HG03558 (cell line): Measurements from ENCODE around the gene PVALB.

ENCODE experiments used
- ATAC-seq: cut with Tn5 transposase; IDR thresholded peaks from one replicate; pipeline ENCODE4 v1.9.1; 2021; ENCODE audit warnings: moderate number of reproducible peaks; ENCODE audit not compliant: unreplicated experiment; ENCODE audit errors: extremely low read depth

PVALB gene

DNA sequence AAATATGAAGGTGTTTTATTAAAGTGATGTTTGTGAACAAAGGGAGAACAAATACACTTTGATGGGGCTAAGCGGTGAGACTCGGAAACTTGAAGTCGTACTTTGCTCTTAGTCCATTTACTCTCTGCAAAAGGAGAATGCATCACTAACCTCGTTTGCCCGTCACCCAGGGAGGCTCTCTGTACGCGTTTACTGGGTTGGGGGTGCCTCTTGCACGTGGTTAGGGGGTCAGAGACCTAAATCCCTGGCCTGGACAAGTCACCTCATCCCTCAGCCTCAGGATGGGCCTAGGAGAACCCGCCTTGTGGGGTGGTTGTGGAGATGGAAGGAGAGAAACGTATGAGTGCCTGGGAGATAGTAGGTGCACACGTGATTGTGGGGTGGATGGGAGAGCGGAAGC is 40.1 kb downstream of the PVALB start:
- ATAC-seq: no peak

DNA sequence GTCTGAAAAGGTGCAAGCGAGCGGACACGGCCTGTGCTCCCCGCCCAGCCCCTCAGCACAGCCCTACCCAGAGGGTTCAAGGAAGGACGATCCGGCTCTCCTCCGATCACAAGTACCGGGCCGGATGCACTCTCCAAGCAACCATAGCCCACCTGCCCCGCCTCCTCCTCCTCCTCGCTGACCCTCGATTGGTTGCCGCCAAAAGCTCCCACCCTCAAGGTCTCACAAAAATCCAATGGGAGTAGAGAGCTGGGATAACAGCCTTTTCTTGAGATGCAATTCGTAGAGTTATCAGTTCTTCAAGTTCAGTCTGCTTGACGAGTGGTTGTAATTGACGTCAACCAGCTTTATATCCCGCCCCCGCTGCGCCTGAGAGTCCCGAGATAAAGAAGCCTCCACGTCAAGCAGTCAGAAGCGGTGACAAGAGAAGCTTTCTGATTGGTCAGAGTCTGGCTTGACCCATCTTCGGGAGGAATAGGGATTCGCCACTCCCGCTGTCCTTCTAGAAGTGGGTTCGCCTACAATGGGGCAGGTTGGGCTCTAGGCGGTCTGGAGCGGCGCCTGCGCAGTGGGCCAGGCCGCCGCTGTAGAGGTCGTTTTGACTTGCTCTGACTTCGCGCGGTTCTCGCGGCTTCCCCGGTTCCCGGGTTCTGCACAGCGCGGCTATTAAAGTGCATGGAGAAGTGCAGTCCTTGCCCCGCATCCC is 40.7 kb downstream of the PVALB start, which contains the start of gene IFT27:
Gene IFT27, minus strand, starts transcription at position 156 of the 706 bp plus-strand sequence. CDS start 412 bp downstream, outside the sequence.
- peak; percentile 77 for ATAC-seq

DNA sequence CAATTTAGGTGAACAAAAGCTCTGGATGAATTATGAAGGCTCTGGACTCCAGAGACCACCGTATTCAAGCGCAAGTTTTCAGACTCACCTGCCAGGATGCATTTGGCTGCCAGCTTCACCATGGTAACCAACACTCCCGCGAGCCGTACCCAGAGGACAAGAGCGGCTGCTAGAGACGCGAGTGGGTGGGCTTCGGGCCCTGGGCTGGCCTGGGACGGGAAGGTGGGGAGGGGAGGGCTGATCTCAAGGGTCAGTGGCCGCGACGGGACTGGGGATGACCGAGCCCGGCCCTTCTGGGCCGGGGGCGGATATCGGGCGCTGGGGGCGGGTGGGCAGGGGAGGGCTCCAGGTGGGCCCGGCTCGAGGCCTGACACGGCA is 41.3 kb downstream of the PVALB start:
- no peak for ATAC-seq

DNA sequence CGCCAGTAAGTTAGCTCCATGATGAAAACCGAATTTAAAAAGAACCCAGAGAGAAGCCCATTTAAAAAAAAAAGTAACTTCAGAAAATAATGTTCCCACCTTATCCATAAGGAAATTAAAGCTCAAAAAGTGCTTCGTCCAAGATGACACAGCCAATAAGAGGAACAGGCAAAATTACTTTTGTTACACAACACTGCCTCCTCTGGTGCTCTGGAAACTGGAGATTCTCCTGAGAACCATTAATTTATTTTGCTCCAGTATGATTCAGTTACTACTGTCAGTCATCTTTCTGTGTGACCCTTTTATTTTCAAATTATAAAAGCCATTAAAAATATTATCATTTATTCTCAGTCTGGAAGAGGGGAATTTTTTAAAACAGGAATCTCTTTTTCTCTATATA is 42.9 kb downstream of the PVALB start:
- no peak for ATAC-seq

DNA sequence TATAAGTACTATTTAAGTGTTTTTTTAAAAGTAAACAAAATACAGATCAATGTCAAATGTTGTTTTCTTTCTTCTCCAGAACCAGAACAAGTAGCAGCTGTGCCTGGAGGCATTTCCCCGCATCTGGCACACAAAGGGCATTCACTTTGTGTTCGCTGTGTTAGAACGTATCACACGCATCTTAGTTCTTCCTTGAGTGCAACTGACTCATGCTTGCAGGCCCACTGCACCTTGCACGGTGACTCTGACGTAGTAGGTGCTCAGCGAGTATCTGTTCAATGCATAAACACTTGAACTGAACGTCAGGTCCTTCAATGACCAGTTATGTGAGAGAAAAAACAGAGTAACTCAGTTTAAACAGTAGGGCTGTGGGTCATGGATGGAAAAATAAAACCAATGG is 44.4 kb downstream of the PVALB start:
- no peak for ATAC-seq

DNA sequence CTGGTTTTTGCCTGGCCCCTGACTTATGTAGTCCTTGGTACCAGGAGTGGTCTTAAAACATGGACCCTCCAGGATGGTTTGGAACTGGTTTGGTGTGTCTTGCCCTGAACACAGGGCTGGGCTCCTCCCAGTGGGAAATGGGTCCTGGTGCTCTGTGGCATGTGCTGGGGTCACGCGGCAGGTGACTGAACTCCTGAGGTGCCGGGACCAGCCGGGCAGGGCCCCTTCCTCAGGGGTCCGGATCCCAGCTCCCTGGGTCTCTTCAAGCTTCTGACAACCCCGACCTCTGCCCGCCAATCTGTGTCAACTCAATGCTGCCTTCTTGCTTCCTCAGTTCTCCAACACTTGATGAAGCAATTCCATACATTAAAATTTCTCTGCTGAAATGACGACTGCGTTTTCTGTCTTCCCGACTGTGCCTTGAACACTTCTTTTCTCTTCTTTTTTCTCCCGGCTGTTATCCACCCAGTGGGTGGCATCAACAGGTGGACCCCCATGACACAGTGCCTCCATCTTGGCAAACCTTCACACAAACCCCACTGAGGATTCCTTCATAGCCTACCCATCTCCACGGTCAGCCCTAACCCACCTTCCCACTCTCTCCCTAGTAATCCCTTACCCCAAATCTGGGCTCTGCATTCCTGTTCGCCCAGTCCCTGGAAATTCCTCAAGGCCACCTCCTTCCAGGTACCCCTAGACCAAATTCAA is 45.3 kb downstream of the PVALB start:
- ATAC-seq: no peak

DNA sequence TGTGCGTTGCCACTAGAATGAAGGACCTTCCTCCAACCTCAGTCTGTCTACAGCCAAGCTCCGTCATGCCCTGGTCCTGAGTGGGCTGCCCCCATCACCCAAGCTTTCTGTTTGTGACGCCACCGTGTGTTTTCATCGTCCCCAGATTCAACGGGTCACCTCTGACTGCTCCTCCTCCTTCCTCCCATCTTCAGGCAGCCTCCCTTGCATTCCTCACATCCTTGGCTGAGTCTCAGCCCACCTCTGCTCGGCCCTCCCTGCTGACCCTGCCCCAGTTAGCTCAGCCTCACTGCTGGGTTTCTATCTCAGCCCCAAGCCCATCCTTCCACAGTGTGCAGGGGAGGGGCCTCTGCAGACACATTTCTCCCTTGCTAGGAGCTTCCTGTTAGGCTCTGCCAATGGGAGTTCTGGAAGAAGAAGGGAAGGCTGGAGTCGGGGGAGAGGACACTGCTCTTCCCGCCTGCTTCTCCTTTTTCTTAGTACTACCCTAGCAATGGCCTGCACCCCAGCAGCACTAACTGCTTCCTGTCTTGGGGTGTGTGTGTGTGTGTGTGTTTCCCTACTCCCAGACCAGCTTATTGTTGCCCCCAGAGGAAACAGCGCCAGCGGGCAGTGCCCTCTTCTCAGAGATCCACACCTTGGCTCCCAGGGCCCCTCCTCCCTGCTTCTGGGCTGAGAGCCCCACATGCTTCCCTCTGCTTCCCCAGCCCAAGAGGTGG is 46.2 kb downstream of the PVALB start:
- no peak for ATAC-seq

DNA sequence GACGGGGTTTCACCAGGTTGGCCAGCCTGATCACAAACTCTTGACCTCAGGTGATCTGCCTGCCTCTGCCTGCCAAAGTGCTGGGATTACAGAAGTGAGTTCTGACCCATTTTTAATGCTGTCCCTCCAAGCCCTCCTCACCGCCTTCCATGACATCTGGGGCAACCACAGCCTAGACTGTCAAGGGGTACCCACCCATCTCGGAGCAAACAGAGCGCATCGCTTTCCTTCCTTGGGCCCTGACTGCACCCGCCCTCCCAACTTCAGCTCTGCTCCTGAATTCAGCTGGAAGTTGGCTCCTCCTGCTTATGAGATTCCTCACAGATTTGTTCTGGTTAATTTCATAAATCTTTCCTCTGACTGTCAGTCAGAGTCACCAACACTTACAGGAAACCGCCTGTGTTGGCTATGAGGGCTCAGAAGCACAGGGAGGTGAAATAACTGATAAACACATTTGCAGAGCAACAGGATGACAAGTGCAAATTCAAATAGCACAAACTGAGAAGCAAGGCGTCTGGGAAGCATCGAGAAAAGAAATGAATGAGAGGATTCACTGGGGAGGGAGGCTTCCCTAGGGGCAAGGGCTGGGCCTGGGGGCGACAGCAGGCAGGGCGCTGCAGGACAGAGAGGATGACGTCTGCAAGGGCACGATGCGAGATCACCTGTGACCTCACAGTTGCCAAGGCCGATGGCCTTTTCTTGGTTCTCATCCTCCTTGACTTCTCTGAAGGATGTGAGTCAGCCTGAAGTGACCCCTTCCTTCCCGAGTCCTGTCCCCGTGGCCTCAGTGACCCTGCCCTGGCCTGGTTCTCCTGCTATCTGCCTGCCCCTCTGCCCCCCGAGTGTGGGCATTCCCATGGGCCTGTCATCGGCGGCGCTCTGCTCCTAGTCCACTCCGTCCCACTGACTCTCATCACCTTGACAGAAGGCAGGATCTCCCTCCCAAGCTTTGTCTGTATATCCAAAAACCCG is 47.0 kb downstream of the PVALB start:
- no peak for ATAC-seq

DNA sequence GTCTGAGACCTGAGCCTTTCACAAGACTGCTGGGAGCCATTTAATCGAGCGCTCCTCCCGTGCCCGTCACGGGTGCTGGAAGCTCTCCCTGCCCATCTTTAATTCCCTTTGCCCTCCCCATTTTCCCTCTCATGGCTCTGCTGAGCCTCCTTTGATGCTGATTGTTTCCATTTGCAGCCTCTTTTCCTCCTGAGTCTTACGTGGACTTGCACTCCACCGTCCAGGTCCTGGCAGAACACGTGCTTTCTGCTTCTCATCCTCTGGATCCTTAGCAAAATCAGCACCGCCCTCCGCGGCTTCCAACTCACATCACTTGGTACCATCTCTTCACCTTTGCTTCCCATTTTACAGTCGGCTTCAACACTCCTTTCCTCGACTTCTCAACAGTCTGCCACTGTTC is 48.2 kb downstream of the PVALB start:
- no peak for ATAC-seq

DNA sequence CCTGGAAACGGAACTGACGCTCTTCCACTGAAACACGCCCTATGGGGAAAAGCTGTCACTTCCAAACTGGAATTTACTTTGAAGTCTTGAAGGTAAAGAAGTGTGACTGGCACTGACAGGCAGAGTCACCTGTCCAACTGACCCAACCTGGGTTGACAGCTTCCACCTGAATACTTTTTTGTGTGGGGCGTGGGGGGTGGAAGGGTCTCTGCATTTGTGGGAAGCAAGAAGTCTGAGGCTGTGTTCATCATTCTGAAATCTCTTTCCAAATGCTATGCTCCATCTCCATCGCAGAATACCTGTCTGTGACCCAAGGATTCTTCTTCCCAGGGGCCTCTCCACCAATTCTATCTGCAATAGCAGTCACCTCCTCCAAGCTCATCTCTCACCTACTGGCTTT is 48.7 kb downstream of the PVALB start:
- no peak for ATAC-seq

DNA sequence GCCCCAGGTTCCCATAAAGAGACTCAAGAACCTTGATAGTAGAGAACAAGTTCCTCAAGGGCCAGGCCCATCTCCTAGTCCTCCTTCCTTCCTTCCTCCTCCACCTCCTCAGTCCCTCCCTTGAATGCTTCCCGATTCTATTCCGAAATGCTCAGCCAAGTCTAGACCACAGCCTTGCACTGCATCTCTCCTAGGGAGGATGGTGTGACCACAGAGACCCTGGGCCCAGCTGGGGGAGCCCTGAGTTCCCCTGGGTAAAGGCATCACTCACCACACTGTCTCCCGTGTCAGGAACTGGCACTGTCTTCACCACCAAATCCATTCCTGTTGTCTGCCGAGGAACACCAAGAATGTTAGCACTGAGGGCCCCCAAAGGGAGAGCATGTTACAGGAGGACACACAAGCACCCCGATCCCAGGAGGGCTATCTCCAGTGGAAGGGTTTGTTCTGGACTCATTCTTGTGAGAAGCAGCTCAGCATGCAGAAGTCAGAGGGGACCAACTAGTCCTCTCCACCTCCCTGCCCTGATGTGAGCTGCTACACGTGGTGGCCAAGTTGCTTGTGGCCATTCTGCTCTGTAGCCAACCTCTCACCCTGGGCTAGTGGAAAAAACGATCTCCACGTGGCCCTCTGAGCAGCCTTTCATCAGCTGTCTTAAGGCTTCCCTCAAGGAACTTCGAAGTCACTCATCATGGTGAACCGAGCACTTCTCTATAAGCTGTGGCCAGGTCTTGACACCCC is 49.6 kb downstream of the PVALB start:
- ATAC-seq: no peak

DNA sequence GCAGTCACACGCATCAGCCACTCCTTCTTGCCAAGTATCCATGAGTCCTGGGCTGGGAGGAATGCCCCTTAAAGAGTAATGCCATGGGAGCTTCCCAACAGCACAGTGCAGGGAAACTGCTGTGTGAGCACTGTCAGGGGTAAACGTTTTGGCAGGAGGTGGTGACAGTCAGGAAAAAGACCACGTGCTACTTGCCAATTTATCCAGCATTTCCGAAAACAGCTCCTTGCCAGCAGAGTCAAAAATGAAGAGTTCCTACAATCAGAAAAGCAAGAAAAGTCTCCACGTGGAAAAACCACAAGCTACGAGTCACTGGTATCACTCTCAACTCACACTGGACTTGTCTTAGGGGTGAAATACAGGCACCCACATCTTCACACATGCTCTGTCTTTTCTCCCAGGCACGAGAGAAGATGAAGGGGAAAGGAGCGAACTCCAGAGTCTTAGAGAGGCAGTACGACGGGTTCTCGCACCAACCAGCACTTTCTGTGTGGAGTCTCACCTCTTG is 50.8 kb downstream of the PVALB start:
- ATAC-seq: no peak

DNA sequence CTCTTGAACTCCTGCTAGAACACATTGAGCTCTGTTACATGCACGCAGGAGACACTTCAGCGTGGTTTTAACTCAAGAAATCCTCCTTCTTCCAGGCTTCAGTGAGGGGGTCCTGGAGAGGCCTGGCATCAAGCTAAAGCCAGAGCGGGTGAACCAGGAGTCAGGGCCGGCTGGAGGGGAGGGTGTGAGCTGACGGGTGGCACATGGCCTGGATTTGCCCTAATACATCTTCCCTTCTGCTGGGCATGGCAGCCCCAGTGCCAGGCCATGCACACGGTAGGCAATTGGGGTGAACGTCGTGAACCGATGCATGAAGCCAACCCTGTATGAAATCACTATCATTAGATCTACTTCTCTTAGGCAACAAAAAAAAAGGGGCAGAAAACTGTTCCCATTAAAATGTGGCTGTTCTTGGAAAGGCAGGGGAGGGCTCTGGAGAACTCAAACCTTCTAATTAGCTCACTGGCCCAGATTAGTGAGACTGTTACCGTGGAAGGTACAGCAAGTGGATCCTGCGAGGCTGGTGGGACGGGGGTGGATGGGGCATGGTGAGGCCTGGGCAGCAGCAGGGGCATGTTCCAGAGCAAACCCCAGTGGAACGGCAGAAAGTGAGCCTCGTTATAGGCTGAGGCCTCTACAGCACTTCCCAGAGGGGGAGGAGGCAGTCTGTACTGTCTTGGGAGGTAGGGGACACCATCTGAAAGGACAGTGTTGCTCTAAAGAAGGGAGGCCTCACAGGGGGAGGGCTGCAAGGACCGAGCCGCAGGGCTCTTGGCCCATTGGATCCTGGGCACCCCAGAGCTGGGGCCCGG is 51.5 kb downstream of the PVALB start:
- no peak for ATAC-seq

DNA sequence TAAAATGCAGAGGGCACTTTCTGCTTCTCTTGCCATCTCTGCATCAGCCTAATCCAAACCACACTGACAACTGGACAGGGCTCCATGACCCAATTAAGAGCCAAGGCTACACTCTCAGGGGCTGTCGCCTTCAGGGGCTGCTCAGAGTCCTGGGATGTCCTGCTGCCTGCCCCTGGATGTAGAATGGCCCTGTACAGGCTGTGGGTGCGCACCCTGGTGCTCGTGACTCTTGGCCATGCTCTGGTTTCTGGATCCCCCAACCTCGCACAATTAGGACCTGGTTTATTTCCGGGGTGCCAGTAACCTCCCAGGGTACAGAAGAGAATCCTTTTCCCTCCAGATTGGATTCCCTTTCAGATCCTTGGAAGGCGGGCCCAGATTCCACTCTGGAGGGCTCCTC is 52.2 kb downstream of the PVALB start:
- no peak for ATAC-seq

DNA sequence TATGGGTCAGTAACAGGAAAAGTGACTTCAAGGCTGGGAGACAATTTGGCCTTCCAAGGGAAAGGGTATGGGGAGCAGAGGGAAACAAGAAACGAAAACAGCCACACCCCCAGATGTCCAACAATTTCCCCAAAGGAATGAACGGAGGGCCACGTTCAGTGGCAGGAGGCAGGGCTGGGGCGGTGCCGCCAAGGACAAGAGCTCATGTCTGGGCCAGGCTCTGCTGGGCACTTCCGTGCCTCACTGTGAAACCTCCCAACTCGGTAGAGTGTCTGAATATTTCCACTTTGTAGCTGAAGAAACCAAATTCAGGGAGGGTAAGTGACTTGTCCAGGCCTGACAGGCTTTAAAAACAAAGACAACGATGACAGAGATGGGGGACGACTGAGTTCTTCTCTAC is 52.8 kb downstream of the PVALB start:
- no peak for ATAC-seq

DNA sequence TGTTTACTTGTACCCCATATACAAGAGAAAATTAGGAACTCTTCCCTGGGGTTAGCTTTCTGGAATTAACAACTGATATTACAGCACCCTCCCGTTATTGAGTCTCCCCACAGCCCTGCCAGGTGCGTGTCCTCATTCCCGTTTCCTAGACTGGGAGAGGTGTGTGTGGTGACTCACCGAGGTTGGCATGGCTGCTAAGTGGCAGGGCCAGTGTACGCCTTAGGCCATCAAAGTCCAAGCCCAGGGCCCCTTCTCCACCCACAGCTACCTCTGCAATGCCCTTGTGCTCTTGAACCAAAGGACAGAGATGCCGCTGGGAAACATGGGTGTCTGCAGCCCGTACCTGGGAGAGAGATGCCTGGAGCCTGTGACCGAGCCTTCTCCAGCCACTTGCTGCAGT is 53.3 kb downstream of the PVALB start:
- ATAC-seq: no peak

DNA sequence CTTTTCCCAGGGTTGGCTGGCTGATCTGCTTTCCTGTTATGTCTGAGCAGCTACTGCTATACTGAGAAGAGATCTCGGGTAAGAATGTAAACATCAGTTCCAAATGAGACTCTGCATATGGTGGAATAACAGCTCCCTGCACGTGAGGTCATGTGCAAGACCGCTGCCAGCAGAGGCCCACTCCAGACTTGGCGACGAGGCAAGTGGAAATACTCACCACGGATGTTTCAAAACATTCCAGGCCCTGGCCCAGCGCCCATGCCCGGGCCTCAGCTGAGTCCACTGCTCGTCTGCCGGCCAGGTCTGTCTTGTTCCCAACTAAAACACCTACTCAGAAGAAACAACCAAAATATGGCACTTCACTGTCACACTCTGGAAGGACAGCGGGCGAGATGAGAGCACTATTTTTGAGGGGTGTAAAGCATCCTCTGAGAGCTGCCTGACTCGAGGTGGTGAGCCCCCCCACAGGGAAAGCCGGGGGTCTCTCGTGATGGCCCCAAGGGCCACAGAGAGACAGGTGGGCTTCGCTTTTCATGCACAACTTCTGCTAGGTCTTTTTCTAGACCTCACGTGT is 54.1 kb downstream of the PVALB start:
- no peak for ATAC-seq

DNA sequence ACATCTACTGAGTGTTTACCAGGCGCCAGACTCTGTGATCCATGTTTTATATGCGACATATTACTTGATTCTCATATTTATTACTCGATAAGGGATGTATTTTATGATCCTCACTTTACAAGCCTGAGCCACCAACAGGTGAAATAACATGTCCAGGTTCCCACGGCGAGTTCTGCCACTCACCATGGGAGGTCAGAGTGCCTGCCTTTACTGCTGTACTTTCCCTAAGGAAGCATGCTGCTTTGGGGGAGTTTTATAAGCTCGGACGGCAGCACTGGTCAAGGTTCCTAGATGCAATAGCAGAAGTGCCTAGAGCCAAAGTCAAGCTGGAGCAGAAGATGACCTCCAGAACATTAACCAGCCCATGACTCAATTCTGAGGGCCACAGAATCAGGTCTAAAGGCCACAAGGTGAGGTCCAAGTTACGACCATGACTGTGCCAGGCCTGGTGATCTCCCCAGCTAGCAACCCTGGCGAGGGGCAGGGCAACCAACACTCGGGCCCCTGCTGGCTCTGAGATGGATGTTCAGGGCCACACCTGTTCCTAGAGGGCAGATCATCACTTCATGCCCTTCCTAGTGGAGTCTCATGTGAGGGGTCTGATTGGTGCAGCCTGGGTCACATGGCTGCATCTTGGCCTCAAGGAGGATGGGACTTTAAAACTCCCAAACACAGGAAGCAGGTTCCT is 55.1 kb downstream of the PVALB start:
- ATAC-seq: no peak
